ENCODE data around the gene RTL10.
"Not testable (repeated sequence)": the region's sequence is repeated elsewhere in the genome, so short reads cannot be mapped to it uniquely, and the experiment has no call there.

Gene RTL10

DNA sequence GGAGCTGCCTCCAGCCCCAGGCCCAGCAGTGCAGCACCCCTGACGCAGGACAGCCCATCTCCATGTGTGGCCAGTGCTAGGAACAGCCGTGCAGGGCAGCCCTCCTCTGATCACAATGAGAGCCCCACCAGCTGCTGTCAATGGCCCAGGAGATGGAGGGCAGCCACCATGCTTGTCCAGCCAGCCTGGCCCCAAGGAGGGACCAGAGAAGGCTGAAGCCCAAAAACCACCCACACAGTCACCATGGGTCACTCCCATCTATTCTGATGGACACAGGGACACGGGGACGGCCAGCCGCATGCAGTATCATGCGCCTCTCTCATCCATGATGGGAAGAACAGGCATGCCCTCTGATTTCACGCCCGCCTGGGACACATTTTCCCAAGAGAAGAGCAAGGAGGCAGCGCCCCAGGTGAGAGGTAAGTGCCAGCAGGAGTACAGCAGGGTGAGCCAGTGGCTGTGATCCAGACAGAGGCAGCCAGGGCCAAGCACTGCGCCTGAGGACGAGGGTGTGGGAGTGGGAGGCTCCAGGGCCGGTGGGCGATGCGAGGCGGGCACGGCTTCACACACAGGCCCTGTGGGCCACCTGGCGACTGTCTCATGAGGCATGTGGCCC is 33.6 kb upstream of the RTL10 start:
- DNase-seq = no peak

DNA sequence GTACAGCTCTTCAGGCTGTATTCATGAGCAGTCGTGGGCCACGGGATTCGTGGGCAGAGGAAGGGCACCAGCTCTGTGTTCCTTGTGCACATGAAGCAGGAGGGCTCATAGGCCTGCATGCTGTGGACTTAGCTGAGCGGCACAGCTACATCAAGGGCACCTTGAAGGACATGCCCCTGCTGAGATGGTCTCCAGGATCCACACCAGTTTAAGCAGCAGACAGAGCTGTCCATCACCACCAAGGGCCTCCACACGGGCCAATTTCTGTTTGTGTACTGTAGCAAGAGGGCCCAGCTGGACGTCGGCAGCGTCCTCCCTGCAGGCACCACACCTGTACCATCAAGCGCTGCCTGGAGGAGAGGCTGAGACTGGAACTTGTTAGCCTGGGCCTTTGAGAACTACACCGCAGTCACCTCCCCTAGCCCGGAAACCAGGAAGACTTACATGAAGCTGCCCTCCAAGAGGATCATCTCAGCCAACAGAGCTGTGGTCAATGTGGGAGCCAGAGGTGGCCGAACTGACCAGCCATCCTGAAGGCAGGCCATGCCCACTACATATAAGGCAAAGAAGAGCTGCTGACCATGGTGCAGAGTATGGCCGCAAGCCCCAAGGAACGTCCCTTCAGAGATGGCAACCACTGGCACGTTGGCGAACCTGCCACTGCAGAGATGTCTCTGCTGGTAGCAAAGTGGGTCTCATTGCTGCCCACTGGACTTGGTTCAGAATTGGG is 32.7 kb upstream of the RTL10 start:
- no peak for DNase-seq

DNA sequence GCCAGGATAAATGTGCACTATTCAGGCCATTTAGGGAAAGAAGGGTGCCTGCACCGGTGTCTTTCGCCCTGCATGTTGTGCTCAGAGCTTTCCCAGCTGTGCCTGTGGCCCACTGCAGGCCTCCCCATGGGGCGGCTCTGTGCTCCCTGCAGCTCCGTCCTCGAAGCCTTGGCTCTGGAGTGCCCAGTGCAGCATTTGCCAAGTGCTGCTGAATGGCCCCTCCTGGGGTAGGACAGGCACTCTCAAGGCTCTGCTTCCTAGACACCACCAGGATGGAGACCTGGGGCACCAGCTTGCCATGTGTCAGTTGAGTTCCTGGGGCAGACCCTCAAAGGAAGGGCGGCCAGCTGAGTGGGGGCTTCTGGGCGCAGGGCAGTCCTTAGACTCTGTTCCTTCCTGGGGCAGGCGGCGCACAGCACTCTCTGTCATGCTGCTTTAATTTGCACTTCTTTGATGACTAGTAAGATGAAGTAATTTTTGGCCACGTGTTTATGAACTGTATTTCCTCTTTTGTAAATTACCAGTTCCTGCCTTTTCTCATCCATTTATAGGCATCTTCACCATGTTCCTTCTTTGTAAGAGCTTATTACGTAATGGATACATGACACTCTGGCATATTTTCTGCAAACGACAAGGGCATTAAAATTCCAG is 32.1 kb upstream of the RTL10 start:
- DNase-seq = no peak

DNA sequence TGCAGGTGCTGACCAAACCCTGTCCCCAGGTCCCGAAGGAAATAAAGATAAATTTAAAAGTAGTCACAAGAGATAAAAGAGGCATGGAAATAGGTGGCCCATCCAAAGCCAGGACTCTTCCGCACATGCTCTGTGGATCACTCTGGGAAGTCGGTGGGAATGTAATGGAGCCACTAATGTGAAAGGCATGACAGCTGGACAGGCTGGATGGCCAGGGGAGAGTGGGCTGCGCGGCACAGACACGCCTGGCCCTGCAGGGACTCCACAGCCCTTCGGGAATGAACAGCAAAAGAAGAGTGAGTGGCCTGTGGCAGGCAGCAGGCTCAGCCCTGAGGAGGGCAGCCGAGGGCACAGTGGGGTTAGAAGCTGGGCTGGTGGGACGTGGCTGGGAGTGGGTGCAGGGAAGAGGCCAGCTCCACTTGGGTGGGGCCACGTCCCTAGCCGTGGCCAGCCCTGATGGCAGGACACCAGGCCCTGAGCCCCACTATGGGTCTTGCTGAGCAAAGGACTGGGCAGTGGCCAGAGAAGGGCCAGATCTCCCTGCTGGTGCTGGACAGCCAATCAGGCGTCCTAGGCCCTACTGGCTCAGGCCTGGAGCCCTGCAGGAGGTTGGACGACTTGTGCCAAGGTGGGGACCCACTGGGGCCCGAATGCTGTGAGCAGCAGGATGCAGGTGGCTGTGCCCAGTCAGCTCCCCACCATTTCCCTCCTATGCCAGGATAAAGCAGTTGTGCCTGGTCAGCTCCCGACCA is 31.3 kb upstream of the RTL10 start:
- no peak for DNase-seq

DNA sequence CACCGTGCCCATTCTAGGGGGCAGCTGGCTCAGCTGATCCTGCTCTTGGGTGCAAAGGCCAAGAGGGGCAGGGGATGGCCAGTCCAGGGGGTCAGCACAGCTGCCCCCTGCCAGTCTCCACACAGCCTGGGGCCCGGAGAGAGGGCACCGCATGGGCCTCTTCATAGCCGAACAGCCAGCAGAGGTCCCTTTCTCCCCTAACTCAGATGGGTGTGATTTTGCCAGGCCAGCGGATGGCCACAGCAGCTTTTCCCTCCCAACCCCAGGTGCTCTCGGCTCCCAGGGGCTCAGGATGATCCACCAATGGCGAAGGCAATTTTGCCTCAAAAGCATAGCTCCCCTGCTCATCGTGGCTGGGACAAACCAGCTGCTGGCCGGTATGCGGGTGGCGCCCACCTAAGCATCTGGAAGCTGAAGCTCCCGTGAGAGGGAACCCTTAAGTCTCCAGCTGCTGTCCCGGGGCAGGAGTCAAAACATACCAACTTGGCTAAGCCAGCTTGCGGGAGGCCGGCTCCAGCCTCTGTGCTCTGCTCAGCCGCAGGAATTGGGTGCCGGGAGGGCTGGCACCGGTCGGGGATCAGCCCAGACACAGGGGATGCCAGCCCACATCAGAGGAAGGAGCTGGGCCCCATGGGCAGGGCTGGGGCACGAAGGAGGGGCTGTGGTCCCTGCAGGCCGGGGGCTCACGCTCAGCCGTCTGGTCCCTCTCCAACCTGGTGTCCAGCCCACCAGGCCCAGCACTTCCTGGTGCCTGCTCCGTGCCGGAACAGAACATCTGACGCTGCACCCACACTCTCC is 30.5 kb upstream of the RTL10 start:
- DNase-seq = no peak

DNA sequence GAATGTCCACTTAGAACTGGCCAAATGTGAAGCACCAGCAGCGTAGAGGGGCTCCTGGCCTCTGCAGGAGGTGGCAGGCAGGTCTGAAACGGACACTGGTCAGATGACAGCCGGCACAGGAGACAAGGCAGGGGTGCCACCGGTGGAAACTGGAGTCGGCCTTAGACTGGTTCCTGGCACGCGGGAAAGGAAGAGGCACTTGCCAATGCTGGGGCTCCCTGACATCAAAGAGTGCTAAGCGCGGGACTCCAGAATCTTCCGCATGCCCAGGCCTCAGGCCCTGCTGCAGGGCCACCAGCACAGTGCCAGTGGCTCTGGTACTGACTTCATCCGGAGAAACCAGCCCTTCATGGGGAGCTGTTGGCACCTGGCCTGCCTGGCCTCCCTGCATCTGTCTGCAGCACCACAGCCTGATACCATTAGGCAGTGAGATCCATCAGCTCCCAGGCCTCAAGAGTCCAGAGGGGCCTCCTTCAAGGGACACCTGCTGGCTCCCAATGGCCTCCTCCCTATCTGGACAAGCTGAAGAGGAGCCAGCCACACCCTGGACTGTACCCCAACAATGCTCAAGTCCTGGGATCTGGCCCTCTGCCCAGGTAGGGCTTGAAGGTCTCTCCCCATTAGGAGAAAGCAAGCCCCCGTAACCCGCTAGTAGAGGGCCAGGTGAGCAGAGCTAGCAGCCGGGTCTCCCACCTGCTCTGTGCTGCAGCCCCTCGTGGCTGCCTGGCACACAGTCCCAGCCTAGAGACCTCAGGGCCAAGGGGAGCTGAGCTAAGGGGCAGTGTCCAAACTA is 29.7 kb upstream of the RTL10 start:
- DNase-seq = no peak

DNA sequence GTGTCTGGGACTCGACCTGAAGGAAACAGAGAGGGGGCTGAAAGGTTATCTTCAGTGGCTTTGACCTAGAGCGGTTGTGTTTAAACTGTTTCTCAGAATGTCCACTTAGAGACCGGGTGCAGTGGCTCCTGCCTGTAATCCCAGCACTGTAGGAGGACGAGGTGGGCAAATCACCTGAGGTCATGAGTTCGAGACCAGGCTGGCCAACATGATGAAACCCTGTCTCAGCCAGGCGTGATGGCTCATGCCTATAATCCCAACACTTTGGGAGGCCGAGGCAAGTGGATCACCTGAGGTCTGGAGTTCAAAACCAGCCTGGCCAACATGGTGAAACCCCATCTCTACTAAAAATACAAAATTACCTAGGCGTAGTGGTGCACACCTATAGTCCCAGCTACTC is 28.8 kb upstream of the RTL10 start:
- DNase-seq = not testable (repeated sequence)

DNA sequence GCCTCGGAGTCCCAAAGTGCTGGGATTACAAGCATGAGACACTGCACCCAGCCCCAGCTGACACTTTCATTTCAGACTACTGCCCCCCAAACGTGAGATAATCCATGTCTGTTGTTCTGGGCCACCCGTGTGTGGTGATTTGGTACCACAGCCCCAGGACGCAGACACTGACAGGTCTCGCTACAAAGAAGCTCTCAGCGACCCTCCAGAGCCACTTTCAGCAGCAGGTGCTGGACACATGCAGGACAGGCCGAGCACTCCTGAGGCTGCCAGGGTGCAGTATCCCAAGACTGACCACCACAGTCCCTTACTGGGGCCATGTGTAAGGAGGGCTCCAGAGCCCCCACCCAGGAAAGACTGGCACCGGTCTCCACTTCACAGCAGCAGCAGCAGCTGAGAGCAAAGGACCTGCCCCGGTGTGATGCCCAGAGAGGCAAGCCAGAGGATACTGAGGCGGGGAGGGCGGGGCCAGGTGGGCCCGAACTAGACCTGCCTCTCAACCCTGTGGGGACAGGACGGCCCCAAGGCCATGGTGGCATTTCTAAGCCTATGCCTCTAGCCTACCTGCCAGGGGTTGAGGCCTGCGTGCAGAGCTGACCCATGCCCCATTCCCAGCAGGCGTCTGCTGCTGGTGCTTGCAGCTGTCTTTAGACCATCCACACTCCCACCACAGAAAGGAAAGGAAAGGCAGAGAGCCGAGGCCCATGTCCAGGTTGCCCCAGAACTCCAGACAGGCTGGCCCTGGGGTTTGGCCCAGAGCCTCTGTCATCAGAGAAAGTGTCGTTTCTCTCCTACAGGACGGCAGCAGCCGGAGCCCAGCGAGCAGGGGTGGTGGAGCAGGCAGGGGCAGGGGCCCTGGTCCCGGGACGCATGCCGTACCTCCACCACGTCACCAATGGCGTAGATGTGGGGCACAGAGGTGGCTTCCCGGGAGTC is 28.0 kb upstream of the RTL10 start:
- DNase-seq = no peak

DNA sequence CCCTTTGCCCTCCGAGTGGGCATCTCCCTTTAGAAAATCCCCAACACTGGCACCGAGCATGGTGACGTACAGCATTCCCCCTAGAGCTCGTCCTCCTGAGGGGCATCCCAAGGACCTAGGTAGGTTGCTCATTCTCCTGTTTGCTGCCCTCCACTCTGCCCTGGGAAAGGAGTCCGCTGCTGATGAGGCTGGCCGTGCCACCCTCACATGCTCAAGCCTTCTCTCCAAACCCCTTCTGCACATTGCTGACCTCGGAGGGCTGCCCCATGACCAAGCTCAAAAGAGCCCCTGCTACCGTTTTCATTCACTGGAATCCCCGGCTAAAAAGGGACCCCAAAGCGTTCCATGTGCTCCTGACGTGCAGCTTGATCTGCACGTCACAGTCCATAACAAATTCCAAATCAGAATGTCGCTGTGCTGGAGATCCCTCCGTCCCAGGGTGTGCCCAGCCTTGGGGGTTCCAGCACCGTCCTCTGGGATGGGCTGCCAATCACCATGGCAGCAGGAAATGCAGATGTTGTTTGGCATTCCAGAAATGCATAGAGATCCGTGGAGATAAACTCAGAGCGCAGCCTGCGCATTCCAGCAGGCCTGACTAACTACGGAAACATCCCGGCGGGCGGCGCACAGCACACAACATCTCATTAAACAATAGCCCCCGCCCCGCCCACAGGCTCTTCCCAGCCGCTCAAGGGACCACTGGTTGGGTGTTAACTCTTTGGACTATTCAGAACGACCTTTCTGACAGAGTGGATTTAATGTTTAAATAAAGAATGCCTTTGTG is 26.3 kb upstream of the RTL10 start:
- DNase-seq = no peak

DNA sequence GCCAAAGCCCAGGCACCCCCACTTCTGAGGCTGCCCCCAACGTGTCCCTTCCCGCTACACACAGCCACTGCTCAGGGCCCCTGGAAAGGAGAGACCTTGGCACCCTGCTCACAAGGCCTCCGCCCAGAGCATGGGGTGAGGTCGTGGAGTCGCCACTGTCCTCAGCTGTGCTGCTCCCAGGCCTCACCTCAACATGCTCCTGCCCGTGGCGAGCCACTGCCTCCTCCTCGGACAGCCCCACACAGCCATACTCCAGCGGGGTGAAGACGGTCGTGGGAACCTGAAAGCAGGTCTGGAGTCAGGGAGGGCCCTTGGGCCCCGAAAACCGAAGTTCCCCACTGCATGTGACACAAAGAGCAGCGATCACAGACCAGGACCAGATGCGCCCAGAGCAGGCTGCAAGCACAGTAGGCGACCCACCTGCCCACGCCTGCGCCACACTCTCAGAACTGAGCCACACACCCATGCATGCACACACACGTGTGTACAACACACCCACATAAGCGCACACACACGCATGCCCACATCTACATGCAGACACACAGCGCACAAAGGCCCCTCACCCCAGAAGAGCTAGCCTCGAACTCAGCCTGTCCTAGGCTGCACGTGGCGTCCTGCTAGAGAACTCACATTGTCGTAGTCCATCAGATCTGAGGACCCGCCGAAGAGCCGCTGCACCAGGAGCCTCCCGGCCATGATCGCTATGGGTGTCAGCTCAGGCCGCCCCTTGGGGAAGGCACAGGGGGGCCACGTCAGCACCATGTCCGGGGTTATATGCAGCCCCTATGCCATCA is 25.5 kb upstream of the RTL10 start:
- no peak for DNase-seq

DNA sequence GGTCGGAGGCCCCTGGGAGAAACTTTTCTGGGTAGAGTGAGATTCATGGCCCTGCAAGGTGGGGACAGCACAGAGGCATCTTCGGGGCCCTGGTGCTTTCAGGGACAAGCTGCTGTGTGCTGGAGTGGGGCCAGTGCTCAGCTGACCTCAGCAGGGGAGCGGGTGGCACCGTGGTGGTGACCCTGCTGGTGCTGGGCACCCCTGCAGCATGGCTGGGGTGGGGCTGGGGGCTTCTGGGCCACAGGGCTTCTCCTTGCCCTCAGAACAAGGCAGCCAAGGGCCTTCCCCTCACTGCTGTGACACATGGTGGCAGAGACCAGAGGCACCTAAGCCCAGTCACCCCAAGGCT is 24.9 kb upstream of the RTL10 start:
- DNase-seq = no peak

DNA sequence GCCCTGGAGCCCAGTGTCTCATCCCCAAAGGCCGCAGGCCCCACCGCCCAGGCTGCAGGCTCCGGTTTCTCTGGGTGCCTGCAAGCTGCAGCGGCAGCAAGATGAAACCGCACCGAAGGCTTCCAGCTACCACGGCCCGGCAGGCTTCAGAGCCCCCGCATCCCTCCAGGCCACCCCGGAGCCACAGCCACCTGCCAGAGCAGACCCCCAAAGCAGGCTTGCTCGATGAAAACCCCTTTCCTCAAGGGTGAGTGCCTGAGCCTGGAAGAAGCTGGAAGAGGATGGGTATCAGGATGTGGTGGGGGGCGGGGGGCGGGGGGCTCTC is 24.5 kb upstream of the RTL10 start:
- no peak for DNase-seq

DNA sequence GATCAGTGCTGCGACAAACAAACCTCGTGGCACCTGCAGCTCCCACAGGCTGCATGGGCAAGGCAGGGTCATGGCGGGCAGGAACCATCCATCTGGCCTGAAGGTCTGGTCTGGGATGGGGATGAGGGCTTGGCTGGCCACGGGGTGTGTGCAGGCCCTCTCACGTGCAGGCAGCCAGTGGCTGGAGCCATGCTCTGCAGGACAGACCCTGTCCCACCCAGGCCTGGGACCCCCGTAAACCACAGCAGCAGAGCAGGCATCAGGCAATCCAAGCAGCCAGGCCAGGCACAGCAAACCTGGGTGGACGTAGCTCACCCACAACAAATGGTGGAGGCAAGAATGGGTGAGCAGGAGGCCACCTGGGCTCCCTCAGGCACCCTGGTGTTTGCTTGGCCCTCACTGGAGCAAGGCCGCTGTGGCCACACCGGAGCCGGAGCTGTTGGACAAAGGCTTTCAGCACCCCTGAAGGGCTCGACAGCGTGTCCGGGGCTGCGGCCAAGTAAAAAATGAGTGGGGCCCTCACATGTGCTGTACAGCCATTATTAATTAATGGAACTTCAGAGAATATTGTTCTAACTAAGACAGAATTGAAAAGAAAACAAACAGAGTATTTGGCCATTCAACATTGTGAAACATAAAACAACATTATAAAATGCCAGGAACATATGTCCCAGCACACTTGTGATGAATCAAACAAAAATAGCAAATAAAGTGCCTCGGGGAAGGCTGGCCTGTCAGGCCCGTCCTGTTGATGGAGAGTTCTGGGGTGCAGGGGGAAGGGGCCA is 24.0 kb upstream of the RTL10 start:
- DNase-seq = no peak

DNA sequence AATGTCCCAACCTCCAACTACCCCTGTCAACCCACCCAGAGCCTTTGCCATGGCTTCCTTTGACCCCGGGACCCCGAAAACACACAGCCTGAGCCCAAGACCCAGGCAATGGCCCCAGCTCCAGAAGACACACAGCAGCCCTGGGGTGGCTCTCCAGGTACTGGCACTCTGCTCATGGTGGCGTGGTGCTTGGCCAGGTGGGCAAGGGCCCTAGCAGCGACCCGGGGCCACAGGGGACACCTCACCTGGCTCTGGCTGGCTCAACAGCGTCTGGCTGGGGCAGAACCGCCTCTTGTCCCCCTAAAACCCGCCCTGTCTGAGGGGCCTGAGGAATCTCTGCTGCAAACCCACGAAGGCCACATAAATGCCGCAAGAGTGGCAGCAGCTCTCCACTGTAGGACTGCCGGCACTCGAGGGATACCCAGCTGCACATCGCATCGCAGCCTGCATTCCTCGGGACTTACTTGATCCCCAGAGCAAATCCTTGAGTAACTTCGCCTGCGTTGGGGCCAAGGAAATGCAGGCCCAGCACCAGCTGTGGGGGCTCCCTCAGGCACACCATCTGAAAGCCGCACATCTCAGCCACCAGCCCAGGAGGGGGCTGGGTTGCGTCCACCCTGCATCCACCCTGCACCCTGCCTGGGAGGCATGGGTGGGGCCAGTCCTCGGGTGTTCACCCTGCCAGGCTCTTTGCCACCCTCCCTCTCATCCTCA is 23.1 kb upstream of the RTL10 start:
- DNase-seq = no peak

DNA sequence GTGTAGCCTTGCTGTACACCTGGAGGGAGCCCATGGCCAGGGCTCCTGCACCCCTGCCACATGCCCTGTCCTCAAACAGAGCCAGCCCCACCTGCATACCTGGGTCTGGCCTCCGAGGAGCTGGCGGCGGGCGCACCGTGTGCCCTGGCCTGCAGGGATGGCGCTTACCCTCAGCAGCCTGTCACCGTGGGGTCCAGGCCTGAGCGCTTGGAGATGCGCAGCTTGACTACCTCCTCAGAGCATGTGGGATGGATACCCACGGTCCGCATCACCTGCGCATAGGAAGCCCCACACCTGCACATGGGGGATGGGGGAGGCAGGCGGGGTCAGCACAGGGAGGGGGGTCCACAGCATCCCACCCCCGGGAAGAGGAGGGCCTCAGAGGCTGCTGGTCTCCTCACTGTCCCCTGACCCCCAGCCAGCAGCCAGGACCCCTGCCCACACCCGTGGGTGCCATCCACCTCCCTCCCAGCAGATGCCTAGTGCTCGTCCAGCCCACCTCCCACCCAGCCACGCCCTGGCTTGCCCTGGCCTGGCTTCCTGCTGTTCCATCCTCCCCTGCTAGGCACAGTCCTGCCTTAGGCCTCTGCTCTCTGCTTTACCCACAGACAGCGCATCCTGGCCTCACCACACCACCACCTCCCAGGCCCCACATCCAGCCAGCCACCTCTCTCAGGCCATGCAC is 22.4 kb upstream of the RTL10 start:
- no peak for DNase-seq

DNA sequence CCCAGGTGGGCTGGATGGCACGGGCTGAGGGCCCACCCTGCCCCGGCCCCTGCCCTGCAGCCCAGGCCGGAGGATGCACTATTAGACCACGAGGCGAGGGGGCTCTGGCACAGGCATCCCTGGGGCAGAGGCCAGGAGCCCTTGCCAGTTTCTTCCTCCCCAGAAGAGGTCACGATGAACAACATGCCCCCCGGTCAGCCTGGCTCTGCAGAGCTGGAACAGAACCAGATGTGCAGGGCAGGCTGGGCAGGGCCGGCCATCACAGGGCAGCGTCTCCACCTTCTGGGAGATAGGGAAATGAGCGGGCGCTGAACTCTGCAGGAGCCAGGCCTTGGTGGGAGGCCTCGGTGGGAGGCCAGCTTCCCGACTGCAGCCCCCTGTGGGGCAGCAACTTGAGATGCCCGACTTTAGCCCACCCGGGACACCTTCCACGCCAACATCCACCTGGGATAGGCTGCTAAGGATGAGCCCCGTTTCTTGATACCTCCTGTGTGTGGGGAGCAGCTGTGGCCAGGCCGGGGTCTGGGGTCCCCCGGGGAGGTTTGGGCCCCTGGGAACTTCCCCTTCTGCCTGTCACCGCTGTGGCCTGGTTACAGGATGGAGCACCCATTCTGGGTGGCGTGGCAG is 21.8 kb upstream of the RTL10 start:
- DNase-seq = no peak

All from cerebellar nuclear complex (tissue), 1 donor.